Liver (tissue), 9 donors: ENCODE measurements around the gene PIEZO2. TPM values are rescaled to one million over a fixed set of nuclear protein-coding genes. Genes with fewer than 3 reads are reported as not detected.

Experiments
- DNase-seq: peaks from one replicate; pipeline ENCODE4 v3.0.0-alpha.2; 2017; ENCODE audit warnings: low spot score
- H3K27ac ChIP-seq, 2 donors: one replicate each; pipeline ENCODE4 v1.7.0; 2013; ENCODE audit warnings: inconsistent platforms in 2 of 2, low read length in 2 of 2, control low read depth in 1 of 2, low read depth in 1 of 2, mild to moderate bottlenecking in 1 of 2
- H3K27me3 ChIP-seq, 4 donors: one replicate each; pipeline versions ENCODE4 v1.6.1 to v1.7.0; 2013; ENCODE audit warnings: low read length in 3 of 4, inconsistent platforms in 1 of 4, mild to moderate bottlenecking in 1 of 4, moderate library complexity in 1 of 4; ENCODE audit not compliant: control insufficient read depth in 4 of 4, insufficient read depth in 4 of 4
- H3K36me3 ChIP-seq, 4 donors: one replicate each; pipeline versions ENCODE4 v1.6.1 to v1.7.0; 2013; ENCODE audit warnings: low read length in 3 of 4, mild to moderate bottlenecking in 3 of 4, low read depth in 1 of 4, moderate library complexity in 1 of 4; ENCODE audit not compliant: control insufficient read depth in 4 of 4, insufficient read depth in 3 of 4
- H3K4me1 ChIP-seq, 4 donors: one replicate each; pipeline versions ENCODE4 v1.6.1 to v1.7.0; 2013; ENCODE audit warnings: low read length in 3 of 4, mild to moderate bottlenecking in 3 of 4, moderate library complexity in 1 of 4; ENCODE audit not compliant: control insufficient read depth in 4 of 4, insufficient read depth in 4 of 4
- H3K4me3 ChIP-seq, 3 donors: one replicate each; pipeline versions ENCODE4 v1.6.1 to v1.7.0; 2013; ENCODE audit warnings: low read length in 3 of 3, control low read depth in 1 of 3, low read depth in 1 of 3, mild to moderate bottlenecking in 1 of 3
- H3K9ac ChIP-seq, 2 donors: one replicate each; pipeline ENCODE4 v1.7.0; 2013; ENCODE audit warnings: low read length in 2 of 2, mild to moderate bottlenecking in 2 of 2, moderate library complexity in 2 of 2, control low read depth in 1 of 2, low read depth in 1 of 2
- H3K9me3 ChIP-seq, 4 donors: one replicate each; pipeline versions ENCODE4 v1.6.1 to v1.7.0; 2013; ENCODE audit warnings: low read length in 3 of 4; ENCODE audit not compliant: control insufficient read depth in 4 of 4
- EGR1 ChIP-seq, 2 donors: IDR thresholded peaks; 2 replicates each; pipeline ENCODE4 v1.6.1; 2016 to 2018; ENCODE audit warnings: antibody characterized with exemption in 2 of 2, low read depth in 2 of 2
- FOXA1 ChIP-seq: IDR thresholded peaks from 2 replicates; pipeline ENCODE4 v1.6.1; 2016; ENCODE audit warnings: antibody characterized with exemption
- FOXA2 ChIP-seq: IDR thresholded peaks from 2 replicates; pipeline ENCODE4 v1.6.1; 2016; ENCODE audit warnings: antibody characterized with exemption
- GABPA ChIP-seq, 2 donors: IDR thresholded peaks in 1 of 2; conservative IDR thresholded peaks in 1 of 2; 2 replicates each; pipeline ENCODE4 v1.6.1; 2016; ENCODE audit warnings: antibody characterized with exemption in 2 of 2, mild to moderate bottlenecking in 1 of 2, moderate library complexity in 1 of 2
- HNF4A ChIP-seq, 2 donors: conservative IDR thresholded peaks; 2 replicates each; pipeline ENCODE4 v1.6.1; 2016; ENCODE audit warnings: antibody characterized with exemption in 2 of 2, mild to moderate bottlenecking in 2 of 2
- JUND ChIP-seq, 2 donors: IDR thresholded peaks; 2 replicates each; pipeline ENCODE4 v1.6.1; 2016; ENCODE audit warnings: antibody characterized with exemption in 2 of 2
- NR2F2 ChIP-seq: IDR thresholded peaks from 2 replicates; pipeline ENCODE4 v1.6.1; 2016; ENCODE audit warnings: antibody characterized with exemption
- RAD21 ChIP-seq, 2 donors: IDR thresholded peaks; 2 replicates each; pipeline ENCODE4 v1.6.1; 2016; ENCODE audit warnings: antibody characterized with exemption in 2 of 2, mild to moderate bottlenecking in 2 of 2
- RXRA ChIP-seq, 2 donors: IDR thresholded peaks; 2 replicates each; pipeline ENCODE4 v1.6.1; 2017 to 2018; ENCODE audit warnings: antibody characterized with exemption in 2 of 2, mild to moderate bottlenecking in 1 of 2
- SP1 ChIP-seq: IDR thresholded peaks from 2 replicates; pipeline ENCODE4 v1.6.1; 2018; ENCODE audit warnings: antibody characterized with exemption, mild to moderate bottlenecking
- TAF1 ChIP-seq: conservative IDR thresholded peaks from 2 replicates; pipeline ENCODE4 v1.6.1; 2016; ENCODE audit warnings: antibody characterized with exemption, mild to moderate bottlenecking
- YY1 ChIP-seq: IDR thresholded peaks from 2 replicates; pipeline ENCODE4 v1.6.1; 2016; ENCODE audit warnings: antibody characterized with exemption, mild to moderate bottlenecking
- WGBS: extraction: QIAGEN DNeasy Blood & Tissue Kit; methylation state at CpG from one replicate; pipeline ENCODE4 v1.1.7; 2013; 5-methylcytosine and 5-hydroxymethylcytosine counted together
- polyA plus RNA-seq, 2 donors: library from polyadenylated mRNA; stranded (reverse) in 1 of 2; unstranded in 1 of 2; fragments of 200-250 nt in 1 of 2; fragments of >200 nt in 1 of 2; fragmentation: Nextera tagmentation in 1 of 2; extraction: Ambion mirVana in 1 of 2; gene quantifications; one replicate each; pipeline versions ENCODE4 v1.2.1 to v1.2.3, GENCODE V29; 2013 to 2015
- total RNA-seq, 2 donors: library from RNA; depleted of rRNA; stranded (reverse); fragments of >200 nt; gene quantifications; one replicate each; pipeline ENCODE4 v1.2.3, GENCODE V29; 2014
- TF ChIP-seq, protein P1 (sequence below): IDR thresholded peaks from 2 replicates; pipeline ENCODE4 v1.6.1; 2016; ENCODE audit warnings: antibody characterized with exemption
- TF ChIP-seq, protein P2 (sequence below): IDR thresholded peaks from 2 replicates; pipeline ENCODE4 v1.6.1; 2016; ENCODE audit warnings: antibody characterized with exemption
- TF ChIP-seq, protein P3 (sequence below): IDR thresholded peaks from 2 replicates; pipeline ENCODE4 v1.6.1; 2016; ENCODE audit warnings: antibody characterized with exemption, mild to moderate bottlenecking
- TF ChIP-seq, protein P4 (sequence below): fragments of 150-350 bp; IDR thresholded peaks from 2 replicates; pipeline ENCODE4 v1.5.1; 2017; ENCODE audit warnings: improper control_type of control experiment, low read depth, low read length; ENCODE audit not compliant: missing input control
- TF ChIP-seq, protein P5 (sequence below): IDR thresholded peaks from 2 replicates; pipeline ENCODE4 v1.6.1; 2016; ENCODE audit warnings: antibody characterized with exemption
- donor health status: healthy.
- donor health status: healthy.
- donor health status: healthy.
- donor health status: healthy.
- donor health status: healthy.

PIEZO2 gene
- total and polyA plus RNA-seq, 4 donors = 1.1 to 12.3 (median 4.8) TPM

DNA sequence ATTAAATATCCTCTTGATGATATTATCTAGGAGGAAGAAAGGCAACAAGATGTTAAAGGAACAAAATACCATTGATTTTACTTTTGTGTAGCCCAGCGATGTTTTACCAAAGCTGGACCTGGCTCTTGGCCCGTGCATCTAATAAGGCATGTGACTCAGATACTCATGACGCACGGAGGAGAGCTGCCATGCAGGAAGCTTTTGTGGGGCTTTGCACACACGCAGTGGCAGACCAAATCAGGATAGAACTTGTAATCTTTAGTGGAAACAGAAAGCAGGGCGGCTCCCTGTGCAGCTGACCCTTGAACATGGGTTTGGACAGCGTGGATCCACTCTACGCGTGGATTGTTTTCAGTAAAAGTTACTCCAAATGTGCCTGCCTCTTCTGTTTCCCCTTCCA is 433.6 kb downstream of the PIEZO2 start:
- TF ChIP-seq, protein P1, sequence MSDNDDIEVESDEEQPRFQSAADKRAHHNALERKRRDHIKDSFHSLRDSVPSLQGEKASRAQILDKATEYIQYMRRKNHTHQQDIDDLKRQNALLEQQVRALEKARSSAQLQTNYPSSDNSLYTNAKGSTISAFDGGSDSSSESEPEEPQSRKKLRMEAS = no peak
- TF ChIP-seq, protein P2, sequence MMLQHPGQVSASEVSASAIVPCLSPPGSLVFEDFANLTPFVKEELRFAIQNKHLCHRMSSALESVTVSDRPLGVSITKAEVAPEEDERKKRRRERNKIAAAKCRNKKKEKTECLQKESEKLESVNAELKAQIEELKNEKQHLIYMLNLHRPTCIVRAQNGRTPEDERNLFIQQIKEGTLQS = no peak
- no peak for TF ChIP-seq NR2F2
- no peak for TF ChIP-seq SP1
- TF ChIP-seq, protein P3, sequence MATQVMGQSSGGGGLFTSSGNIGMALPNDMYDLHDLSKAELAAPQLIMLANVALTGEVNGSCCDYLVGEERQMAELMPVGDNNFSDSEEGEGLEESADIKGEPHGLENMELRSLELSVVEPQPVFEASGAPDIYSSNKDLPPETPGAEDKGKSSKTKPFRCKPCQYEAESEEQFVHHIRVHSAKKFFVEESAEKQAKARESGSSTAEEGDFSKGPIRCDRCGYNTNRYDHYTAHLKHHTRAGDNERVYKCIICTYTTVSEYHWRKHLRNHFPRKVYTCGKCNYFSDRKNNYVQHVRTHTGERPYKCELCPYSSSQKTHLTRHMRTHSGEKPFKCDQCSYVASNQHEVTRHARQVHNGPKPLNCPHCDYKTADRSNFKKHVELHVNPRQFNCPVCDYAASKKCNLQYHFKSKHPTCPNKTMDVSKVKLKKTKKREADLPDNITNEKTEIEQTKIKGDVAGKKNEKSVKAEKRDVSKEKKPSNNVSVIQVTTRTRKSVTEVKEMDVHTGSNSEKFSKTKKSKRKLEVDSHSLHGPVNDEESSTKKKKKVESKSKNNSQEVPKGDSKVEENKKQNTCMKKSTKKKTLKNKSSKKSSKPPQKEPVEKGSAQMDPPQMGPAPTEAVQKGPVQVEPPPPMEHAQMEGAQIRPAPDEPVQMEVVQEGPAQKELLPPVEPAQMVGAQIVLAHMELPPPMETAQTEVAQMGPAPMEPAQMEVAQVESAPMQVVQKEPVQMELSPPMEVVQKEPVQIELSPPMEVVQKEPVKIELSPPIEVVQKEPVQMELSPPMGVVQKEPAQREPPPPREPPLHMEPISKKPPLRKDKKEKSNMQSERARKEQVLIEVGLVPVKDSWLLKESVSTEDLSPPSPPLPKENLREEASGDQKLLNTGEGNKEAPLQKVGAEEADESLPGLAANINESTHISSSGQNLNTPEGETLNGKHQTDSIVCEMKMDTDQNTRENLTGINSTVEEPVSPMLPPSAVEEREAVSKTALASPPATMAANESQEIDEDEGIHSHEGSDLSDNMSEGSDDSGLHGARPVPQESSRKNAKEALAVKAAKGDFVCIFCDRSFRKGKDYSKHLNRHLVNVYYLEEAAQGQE = no peak
- no peak for TF ChIP-seq YY1
- TF ChIP-seq, protein P4, sequence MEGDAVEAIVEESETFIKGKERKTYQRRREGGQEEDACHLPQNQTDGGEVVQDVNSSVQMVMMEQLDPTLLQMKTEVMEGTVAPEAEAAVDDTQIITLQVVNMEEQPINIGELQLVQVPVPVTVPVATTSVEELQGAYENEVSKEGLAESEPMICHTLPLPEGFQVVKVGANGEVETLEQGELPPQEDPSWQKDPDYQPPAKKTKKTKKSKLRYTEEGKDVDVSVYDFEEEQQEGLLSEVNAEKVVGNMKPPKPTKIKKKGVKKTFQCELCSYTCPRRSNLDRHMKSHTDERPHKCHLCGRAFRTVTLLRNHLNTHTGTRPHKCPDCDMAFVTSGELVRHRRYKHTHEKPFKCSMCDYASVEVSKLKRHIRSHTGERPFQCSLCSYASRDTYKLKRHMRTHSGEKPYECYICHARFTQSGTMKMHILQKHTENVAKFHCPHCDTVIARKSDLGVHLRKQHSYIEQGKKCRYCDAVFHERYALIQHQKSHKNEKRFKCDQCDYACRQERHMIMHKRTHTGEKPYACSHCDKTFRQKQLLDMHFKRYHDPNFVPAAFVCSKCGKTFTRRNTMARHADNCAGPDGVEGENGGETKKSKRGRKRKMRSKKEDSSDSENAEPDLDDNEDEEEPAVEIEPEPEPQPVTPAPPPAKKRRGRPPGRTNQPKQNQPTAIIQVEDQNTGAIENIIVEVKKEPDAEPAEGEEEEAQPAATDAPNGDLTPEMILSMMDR = no peak
- TF ChIP-seq FOXA2 = no peak
- TF ChIP-seq RXRA (IDR thresholded peaks at IDR 0.05) = no peak
- TF ChIP-seq GABPA (IDR thresholded peaks at IDR 0.05 in 1 of 2, conservative IDR thresholded peaks at IDR 0.05 in 1 of 2) = no peak
- no peak for TF ChIP-seq HNF4A (conservative IDR thresholded peaks at IDR 0.05)
- no peak for TF ChIP-seq TAF1
- TF ChIP-seq FOXA1 = no peak
- TF ChIP-seq JUND (IDR thresholded peaks at IDR 0.05) = no peak
- TF ChIP-seq, protein P5, sequence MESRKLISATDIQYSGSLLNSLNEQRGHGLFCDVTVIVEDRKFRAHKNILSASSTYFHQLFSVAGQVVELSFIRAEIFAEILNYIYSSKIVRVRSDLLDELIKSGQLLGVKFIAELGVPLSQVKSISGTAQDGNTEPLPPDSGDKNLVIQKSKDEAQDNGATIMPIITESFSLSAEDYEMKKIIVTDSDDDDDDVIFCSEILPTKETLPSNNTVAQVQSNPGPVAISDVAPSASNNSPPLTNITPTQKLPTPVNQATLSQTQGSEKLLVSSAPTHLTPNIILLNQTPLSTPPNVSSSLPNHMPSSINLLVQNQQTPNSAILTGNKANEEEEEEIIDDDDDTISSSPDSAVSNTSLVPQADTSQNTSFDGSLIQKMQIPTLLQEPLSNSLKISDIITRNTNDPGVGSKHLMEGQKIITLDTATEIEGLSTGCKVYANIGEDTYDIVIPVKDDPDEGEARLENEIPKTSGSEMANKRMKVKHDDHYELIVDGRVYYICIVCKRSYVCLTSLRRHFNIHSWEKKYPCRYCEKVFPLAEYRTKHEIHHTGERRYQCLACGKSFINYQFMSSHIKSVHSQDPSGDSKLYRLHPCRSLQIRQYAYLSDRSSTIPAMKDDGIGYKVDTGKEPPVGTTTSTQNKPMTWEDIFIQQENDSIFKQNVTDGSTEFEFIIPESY = no peak
- TF ChIP-seq EGR1 (IDR thresholded peaks at IDR 0.05; ENCODE audit: low read depth in 2 of 2) = no peak
- TF ChIP-seq RAD21 (IDR thresholded peaks at IDR 0.05) = no peak
- peaks cover 0 to 3% (median 2%) of the 10 kb centered on the region in 4 donors for H3K36me3 ChIP-seq
- no peak overlapping the region for H3K9ac ChIP-seq
- H3K4me3 ChIP-seq = no peak overlapping the region
- no peaks in the 10 kb centered on the region for H3K4me1 ChIP-seq
- H3K9me3 ChIP-seq = no peaks in the 10 kb centered on the region
- WGBS = 87% methylated on average over 9 of the region's 9 CpGs
- no peaks in the 10 kb centered on the region for H3K27me3 ChIP-seq
- DNase-seq = no peak
- no peak overlapping the region for H3K27ac ChIP-seq

DNA sequence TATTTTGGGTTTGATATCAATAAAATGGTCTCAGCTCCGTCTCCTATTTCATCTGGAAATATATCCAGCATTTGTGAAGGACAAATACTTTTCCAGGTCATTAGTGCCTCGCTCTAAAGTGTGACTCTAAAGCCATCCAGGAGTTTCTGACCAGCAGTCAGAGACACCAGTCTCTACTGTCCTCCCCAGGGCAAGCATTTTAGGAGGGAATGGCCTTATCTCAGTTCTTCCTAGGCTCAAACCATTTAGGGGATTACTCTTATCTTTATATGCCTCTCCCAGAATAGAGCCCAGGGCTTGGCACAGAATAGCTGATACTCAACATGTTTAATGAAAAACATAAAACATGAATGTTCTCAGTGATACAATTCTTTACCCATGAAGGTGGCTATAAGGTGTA is 436.0 kb downstream of the PIEZO2 start:
- WGBS = 87% methylated on average over 2 of the region's 2 CpGs
- Histone ChIP-seq H3K27me3 (no peaks in the 10 kb centered on the region), H3K36me3 (peaks cover 0 to 3% (median 2%) of the 10 kb centered on the region in 4 donors), H3K9ac (no peak overlapping the region), H3K4me3 (no peak overlapping the region), H3K4me1 (no peaks in the 10 kb centered on the region), H3K27ac (no peak overlapping the region), H3K9me3 (no peaks in the 10 kb centered on the region)
- DNase-seq = no peak
- TF ChIP-seq SP1 (no peak), JUND (IDR thresholded peaks at IDR 0.05) (no peak), EGR1 (IDR thresholded peaks at IDR 0.05; ENCODE audit: low read depth in 2 of 2) (no peak), HNF4A (conservative IDR thresholded peaks at IDR 0.05) (no peak), RXRA (IDR thresholded peaks at IDR 0.05) (no peak), GABPA (IDR thresholded peaks at IDR 0.05 in 1 of 2, conservative IDR thresholded peaks at IDR 0.05 in 1 of 2) (no peak), TAF1 (no peak)
- TF ChIP-seq, protein P4 = no peak
